Measurements from ENCODE around the gene TSPAN15.

TSPAN15 gene

DNA sequence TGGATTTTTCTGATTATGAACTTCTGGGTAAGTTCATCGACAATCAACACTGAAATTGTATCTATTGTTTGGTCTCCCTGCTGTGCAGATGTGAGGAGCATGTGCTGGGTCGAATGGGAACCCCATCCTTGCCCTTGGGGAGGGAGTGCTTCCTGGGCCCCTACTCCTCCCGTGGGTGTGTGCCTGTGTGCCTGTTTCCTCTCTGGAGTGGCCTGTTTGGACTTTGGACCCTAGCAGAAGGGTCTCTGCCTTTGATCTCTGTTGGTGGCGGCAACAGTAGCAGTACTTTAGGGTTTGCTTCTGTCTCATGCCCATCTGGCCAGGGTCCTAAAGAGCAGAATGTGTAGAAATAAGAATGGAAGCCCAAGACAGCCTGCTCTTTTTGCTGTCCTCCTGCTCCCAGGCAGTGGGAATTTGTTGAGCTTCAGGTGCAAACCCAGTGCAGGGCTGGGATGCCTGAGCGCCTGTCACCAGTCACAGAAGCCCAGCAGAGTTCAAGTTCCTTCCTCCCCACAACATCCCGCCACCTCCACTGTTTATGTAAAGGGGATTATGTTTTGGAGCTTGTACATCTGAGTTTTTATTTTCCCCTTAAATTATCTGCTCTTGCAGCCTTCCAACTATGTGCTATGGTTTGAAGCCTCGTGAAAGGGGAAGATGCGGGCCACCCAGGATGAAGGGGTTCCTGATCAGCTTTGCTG, 33.1 kb upstream of the TSPAN15 start:
- DNase-seq = no peak

DNA sequence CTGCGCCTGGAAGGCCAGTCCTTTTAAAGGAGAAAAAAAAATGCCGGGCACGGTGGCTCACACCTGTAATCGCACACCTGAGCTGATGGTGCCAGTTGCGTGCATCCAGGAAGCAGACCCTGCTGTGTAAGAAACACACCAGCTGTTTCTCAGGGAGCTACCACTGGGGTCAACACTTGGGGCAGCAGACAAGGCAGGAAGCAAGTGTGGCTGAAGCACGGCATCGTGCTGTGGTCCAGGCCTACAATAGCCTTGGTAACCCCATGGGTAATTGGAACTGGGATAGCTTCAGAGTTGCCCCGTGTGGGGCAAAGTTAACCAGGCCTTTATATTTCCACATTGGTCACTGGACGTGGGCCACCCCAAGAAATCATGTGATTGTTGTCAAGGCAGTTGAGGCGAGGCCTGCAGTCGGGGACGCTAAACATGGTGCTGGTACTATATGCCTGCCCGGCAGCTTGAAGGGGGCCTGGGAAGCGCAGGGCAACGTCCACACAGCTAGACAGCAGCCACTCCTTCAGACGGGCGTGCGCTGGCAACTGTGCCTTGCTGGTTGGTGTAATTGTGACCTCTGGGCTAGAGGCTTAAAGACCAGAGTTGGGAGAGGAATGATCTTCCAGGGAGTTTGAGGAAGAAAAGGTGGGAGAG, 32.0 kb upstream of the TSPAN15 start:
- no peak for DNase-seq

DNA sequence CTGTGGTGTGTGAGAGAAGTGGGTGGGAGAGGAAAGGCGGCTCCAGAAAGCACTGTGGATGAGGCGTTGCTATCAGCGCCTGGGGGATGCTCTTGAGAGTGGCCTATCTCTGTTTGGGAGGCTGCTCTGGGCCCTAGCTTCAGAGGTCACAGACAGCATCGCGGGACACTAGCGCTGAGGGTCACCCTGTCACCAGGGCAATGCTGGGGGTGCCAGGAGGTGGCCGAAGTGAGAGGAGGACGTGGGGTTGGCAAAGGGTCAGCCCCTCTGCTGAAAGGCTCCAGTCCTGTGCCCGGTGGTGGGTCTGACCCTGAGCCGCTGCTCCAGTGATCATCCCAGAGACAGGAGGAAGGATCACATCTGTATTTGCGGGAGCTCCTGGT, 31.5 kb upstream of the TSPAN15 start:
- no peak for DNase-seq

DNA sequence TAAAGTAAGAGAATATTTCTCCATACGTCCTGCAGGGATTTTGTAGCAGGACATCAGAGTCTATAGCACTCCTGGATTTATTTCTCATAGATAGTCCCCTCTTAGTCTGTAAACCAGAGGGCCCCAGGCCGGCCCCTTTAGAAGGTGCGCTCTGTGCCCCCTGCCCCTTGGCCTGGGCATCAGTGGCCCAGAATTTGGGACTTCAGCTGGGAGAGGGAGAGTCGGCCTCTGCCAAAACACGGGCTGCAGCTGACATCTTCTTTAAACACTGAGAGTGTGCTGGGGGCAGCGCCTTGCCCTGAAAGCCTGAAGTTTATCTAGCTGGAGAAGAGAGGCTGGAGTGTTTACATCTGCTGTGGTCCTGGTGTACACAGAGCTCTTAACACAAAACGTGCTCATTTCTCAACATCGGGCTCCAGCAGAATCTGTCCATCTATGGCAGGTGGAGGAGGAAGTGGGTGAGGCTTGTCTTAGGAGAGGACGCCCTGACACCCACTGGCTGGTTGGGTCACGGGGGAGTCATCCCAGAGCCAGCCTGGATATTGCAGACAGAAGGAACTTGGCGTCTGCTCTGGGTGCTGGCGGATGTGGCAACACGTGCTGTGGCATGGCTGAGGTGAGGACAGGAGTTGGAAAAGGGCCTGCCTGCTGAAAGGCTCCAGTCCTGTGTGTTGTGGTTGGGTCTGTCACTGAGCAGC, 29.5 kb upstream of the TSPAN15 start:
- DNase-seq = no peak

DNA sequence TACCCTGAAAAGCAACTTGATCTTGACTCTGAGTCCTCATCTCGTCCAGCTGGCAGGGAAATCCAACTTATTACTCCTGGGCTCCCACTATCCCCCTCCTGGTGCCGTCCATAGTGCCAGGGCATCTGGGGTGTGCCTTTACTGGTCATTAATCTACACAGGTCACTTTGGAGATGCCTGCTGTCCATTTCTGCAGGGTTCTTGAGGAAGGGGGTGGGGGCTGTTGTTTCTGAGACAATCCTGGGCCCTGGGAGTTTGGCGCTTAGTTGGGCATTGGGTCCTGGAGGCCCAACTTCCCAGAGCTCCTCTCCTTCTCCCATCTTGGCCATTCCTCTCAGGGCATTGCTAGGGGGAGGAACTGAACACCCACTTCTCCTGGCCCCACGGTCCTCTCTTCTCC, 28.6 kb upstream of the TSPAN15 start:
- no peak for DNase-seq

DNA sequence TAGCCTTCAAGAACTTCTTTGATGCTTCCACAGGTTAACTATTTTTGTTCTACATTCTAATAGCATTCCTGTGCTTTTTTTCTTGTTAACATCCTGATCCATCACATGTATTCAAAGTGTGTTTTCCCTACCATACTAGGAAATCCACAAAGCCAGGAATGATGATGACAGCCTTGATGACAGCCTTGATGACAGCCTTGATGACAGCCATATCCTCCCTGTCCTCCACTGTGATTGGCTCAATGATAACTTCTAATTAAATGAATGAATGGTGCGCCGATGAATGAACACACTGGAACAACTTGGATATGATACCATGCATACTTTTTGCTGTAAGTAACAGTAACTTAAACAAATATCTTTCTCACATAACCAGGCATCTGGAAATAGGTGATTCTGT, 26.2 kb upstream of the TSPAN15 start:
- no peak for DNase-seq

DNA sequence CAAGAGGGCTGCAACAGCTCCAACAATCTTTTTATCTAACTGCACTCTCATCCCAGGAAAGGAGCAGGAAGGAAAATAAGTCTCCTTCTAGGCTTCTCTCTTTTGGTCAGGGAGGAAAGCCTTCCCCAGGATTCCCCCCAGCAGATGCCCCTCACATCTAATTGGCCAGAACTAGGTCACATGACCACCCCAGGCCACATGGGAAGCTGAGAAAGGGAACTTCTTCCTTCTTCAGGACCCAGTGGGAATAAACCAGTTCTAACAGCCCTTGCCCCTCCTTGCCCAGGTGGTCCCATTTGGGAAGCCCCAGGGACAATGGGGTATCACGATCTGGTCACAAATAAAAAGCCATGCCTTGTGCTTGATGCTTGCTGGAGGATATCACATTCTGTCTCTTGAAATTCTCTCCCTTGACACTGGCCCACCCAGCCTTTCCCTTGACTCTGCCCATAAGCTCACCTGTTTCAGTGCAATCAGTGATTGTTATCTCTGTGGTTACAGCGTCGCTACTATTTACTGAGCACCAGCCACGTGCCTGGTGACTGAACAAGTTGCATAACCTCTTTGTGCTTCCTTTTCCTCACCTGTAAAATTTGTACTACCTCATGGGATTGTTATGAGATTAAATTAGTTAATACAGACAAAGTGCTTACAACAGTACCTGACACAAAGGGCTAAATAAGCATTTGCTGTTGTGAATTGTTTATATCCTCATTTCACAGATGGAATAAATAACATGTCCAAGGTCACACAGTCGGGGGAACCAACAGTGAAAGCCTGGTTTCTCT, 25.6 kb upstream of the TSPAN15 start:
- DNase-seq = peak; percentile 74

DNA sequence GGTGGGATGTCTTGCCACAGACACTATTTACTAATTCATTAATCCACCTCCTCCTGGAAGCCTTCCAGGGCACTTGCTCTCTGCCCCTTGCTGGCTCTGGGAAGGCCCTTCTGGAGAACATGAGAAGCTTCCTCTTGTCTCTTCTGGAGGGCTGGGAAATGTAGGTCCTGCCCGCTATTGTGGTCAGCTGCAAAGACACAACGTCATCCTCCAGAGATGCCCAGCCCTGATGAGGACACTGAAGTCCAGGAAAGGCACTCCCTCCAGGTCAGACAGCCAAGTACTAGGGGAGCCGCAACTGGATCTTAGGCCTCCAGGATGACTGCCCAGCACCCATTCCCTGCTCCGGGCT, 24.9 kb upstream of the TSPAN15 start:
- DNase-seq = no peak

DNA sequence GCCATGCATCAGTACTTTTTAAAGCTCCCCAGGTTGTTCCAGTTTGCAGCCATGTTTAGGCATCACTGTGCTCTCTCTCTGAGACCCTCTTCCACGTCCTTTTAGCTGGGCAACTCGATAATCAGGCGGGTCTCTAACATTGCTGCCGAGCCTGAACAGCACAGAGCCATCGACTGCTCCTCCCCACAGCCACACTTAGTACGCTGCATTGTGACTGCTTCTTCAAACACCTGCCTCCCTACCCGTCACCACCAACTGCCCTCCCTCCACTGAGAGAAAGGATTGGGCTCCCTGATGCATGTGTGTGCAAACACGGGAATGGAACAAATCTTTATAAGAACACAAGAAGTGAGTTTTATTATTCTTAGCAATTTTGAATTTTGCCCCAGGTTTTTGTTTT, 23.1 kb upstream of the TSPAN15 start:
- peak; percentile 75 for DNase-seq

DNA sequence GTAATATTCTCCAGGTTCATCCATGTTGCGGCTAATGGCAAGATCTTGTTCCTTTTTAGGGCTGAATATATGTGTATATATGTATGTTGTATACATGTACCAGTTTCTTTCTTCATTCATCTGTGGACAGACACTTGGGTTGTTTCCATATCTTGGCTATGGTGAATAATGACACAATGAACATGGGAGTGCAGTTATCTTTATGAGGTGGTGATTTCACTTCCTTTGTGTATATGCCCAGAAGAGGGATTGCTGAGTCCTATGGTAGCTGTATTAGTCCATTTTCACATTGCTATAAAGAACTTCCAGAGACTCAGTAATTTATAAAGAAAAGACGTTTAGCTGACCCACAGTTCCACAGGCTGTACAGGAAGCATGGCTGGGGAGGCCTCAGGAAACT, 17.1 kb upstream of the TSPAN15 start:
- no peak for DNase-seq

DNA sequence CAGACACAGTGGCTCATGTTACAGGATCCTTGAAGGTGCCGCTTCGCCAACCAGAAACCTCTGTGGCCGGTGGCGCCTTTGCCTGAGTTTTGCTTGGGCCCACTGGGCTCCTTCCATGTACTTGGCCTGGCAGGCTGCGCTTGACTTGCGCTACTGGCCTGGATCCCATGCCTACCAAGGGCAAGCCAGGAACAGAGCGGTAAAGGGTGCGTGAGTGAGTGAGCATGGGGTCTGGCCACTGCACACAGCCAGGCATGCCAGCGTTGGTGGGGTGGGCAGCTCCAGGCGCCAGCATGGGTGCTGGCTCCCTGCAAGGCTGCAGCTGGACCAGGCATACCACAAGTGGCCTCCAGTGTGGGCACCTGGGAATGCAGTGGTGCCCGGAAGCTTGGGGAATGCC, 16.3 kb upstream of the TSPAN15 start:
- DNase-seq = no peak

DNA sequence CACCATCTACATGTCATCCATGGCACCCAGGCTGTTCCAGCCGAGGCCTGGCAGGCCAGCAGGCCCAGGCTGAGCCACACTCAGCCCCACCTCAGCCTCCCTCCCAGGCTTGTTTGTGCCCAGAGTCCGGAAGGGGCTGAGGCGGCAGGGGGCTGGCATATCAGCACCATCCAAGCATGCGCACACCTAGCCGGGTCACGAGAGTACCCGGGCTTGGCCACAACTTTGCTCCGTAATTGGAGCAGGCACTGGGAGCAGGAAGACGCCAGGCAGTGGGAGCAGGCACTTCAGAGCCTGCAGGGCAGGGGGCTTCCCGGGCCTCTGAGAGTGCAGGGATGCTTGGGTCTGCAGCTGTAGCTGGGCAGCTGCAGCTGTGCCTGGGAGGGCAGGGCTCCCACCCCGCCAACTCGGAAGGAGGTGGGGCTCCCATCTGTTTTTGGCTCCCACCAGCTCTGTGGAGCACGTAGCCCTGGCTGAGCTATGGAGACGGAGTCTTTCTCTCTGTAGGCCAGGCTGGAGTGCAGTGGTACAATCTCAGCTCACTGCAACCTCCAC, 15.2 kb upstream of the TSPAN15 start:
- DNase-seq = no peak

DNA sequence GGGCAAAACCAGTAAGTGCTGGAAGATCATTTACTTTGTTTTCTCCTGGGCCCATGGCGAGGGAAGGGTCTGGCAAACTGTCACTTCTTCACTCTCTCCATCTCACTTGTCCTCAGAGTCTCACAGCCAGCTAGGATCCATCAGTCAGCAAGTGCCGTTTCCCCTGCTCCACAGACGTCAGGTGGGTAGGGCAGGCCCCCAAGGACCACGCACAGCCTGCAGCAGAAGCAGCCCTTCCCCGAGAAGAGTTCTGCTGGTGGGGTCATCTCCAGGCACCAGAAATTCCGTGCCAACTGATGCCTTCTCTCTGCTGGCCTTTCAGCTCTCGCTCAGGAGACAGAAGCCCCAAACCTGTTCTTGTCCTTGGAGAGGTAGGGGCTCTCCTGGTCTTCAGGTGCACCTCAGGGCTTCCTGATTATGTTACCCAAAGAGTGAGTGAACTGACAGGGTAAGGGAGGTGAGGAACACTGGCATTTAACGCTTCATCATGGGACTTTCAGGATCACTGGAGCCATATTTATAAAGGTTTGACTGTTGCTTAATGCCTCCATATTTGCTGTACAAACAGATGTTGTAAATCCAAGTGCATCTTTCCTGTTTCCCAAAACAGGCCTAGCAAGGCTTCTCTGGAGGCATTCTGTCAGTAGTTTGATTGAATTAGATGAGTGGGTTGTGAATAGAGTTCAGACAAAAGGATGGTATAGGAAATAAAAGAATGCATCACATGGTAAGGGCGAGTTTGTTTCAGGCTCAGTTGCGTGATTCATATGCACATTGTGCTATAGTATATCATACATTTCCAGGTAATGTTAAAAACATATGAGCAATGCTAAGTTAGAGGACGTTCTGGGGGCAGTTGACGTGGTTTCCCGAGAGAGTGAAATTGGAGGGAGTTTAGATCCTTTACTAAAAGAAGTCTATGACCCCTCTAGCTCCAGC, 13.7 kb upstream of the TSPAN15 start:
- DNase-seq = no peak

DNA sequence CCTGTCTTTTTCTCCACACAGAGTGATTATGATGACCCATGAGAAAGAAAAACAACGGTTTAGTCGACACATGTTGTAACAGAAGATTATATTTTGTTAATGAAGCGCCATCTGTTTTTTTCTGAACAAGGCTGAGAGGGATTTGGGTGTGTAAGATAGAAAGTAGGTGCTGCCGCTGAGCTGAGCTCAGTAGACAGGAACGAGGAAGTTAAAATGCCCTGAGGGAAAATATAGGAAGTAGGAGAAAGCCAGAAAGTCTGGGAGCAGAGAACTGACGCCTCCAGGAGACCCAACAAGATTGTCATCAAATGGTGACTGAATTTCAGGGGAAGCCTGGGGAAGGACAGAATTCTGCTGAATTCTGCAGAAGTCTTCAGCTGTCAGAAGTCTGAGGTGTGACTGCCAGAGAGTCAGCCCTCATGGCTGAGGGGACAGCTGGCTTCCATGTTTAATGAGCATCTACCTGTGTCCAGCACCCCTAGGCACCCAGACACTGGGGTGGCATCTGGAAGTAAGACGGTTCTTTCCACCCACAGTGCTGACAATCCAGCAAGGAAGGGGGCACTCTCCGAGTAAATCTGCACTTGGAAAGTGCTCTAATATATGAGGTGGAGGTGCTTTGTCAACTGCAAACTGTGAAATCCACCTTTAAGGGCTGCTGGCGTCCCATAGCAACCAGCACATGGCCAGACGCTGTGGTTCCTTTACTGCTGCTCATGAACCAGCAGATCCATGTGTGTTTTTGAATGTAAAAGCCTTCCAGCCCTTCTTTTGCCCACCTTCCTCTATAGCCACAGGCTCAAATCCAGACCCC, 12.5 kb upstream of the TSPAN15 start:
- peak; percentile 9 for DNase-seq

DNA sequence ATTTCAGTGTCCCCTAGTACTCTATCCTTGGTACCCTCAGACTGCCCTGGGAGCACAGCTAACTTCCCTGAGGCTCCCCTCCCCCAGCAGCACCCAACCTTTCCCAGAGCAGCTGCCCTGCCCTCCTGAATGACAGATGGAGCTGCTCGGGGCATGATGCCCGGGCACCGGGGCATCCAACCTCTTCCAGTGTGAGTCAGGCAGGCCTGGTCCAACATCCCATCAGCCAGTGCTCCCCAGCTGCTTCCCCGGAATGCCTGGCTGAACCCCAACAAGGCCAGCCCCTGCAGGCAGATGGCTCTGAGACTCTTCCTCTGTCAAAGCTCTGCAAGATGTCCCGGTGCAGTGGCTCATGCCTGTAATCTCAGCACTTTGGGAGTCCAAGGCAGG, 11.9 kb upstream of the TSPAN15 start:
- no peak for DNase-seq

DNA sequence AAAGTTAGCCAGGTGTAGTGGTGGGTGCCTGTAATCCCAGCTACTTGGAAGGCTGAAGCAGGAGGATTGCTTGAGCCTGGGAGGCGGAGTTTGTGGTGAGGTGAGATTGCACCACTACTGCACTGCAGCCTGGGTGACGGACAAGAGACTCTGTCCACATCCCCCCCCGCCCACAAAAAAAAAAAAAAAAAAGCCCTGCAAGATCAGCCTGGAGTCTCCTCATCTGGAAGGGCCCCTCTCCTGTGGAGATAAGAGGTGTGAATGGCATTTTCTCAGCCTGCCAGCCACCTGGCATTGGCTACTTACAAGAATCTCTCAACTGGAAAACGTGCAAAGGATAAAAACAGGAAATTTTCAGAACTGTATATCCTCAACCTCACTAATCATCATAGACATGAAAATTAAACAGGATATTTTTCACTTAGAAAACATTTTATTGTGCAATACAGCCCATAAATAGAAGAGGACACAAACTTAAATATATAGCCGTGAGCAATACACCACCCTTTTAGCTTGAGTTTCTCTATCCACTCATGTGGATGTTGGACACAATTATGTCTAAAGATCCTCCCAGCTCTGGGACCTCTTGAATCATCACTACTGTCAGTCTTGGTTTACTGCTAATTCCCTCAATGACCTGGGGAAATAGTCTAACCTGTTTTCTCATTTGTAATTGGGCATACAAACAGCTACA, 11.3 kb upstream of the TSPAN15 start:
- peak; percentile 56 for DNase-seq

DNA sequence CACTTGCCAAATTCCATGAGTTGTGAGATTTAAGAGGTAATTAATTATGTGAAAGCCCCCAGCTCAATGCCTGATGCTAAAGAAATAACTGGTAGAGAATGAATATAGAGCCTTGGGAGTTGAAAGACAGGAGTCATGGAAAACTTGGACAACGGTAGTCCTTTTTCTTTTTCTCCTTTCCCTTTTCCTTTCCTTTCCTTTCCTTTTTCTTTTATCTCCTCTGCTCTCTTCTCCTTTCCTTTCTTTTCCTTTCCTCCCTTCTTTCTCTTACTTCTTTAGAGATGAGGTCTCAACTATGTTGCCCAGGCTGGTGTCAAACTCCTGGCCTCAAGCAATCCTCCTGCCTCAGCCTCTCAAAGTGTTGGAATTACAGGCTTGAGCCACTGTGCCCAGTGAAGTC, 7.9 kb upstream of the TSPAN15 start:
- DNase-seq = no peak

DNA sequence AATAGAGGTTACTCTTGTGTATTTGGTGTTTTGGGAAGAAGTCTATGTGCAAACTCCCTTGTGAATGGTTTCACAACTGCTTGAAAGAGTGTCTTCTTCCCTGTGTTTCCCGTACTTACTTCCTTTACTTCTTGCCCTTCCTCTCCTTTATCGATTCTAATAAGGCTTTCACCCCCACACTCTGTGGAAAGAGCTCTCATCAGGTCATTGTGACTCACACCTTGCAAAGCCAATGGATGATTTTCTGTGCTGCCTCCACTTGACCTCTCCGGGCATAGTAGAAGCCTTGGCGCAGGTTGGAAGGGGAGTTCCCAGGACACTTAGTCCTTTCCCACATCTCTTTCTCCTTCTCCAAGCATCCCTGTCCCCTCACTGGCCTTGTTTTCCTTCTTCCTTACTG, 6.2 kb upstream of the TSPAN15 start:
- DNase-seq = no peak

DNA sequence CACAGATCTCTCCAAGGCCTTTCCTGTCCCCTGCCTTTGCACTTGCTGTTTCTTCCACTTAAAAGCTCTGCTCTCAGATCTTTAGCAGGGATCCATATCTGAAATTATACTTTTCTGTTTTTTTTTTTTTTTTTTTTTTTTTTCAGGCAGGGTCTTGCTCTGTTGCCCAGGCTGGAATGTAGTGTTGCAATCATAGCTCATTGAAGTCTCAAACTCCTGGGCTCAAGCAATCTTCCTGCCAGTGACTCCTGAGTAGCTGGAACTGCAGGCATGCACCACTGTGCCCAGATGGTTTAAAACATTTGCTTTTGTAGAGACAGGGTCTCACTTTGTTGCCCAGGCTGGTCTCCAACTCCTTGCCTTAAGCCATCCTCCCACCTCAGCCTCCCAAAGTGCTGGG, 5.0 kb upstream of the TSPAN15 start:
- DNase-seq = no peak

DNA sequence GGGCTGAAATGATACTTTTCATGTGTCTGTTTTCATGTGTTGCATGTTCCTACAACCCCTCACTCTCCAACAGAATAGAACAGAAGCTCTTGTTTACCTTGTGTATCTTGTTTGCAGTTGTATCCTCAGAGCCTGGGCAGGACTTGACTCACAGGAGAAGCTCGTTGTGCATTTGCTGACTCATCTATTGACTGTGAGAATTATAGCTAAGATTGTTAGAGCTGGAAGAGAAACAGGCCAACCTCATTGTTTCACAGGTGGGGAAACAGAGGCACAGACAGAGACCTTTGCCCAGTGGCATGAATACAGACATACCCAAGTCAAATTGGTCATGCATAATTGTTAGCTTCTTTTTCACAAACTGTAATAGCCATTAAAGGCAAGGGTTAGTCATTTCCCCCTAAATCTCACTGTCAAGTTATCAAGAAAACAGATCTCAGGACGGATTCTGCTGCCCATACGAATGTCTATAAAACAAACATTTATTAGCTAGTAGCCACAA, 4.6 kb upstream of the TSPAN15 start:
- no peak for DNase-seq

DNA sequence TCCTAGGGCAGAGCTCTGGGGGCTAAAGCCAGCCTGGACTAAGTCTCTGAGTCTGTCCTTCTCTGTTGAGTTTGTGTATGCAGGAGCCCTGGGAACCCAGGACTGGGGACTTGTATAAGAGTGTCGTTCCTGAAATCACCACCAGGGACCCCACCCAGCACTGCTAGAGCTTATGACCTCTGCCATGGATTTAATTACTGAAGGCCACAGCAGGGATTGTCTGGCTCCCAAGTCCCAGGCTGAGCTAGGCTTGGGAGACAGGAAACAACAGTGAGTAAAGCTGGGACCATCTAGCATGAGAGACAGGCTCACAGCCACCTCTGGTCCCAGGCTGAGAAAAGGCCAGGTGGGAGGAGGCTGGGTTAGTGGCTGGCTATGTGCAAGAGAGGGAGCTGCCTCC, 1.4 kb upstream of the TSPAN15 start:
- DNase-seq = peak; percentile 74
